HEK293T (cell line): ENCODE data around the gene EIF5A2.

Source experiments
- ARNT ChIP-seq: fragments of 450-650 bp; IDR thresholded peaks from 2 replicates; pipeline ENCODE4 v1.6.1; 2017; ENCODE audit warnings: mild to moderate bottlenecking
- BHLHE40 ChIP-seq: fragments of 450-650 bp; IDR thresholded peaks from 2 replicates; pipeline ENCODE4 v1.6.1; 2016; ENCODE audit warnings: mild to moderate bottlenecking, moderate library complexity, borderline replicate concordance
- ELF4 ChIP-seq: fragments of 450-650 bp; IDR thresholded peaks from 2 replicates; pipeline ENCODE4 v1.6.1; 2017; ENCODE audit warnings: antibody characterized with exemption
- HDGF ChIP-seq: fragments of 450-650 bp; IDR thresholded peaks from 2 replicates; pipeline ENCODE4 v1.6.1; 2017; ENCODE audit warnings: antibody characterized with exemption, borderline replicate concordance
- L3MBTL2 ChIP-seq: fragments of 450-650 bp; conservative IDR thresholded peaks from 2 replicates; pipeline ENCODE4 v1.6.1; 2016; ENCODE audit warnings: mild to moderate bottlenecking
- LEF1 ChIP-seq: fragments of 450-650 bp; IDR thresholded peaks from 2 replicates; pipeline ENCODE4 v1.6.1; 2017; ENCODE audit warnings: mild to moderate bottlenecking, borderline replicate concordance
- PKNOX1 ChIP-seq: fragments of 450-650 bp; IDR thresholded peaks from 2 replicates; pipeline ENCODE4 v1.6.1; 2016
- SP1 ChIP-seq: fragments of 450-650 bp; IDR thresholded peaks from 2 replicates; pipeline ENCODE4 v1.6.1; 2017
- ZNF384 ChIP-seq: fragments of 450-650 bp; IDR thresholded peaks from 2 replicates; pipeline ENCODE4 v1.6.1; 2016

- TF ChIP-seq LEF1 (no peak), L3MBTL2 (no peak), SP1 (no peak), HDGF (no peak), BHLHE40 (no peak), ZNF384 (no peak), PKNOX1 (no peak), ELF4 (no peak), ARNT (no peak)
Observed at GRCh38 chr3:170848292-170848917, 60.0 kb downstream of the EIF5A2 start.
